HEK293 (cell line): ENCODE measurements around the gene BST1.

Experiments used
- BCL11A ChIP-seq: fragments of 450-650 bp; formaldehyde crosslinking; IDR thresholded peaks from 2 replicates; pipeline ENCODE4 v1.5.1; 2016; ENCODE audit warnings: low read depth, missing biosample characterization, missing genetic modification characterization
- GLIS2 ChIP-seq: fragments of 450-650 bp; formaldehyde crosslinking; IDR thresholded peaks from 2 replicates; pipeline ENCODE4 v1.5.1; 2016; ENCODE audit warnings: missing biosample characterization, missing genetic modification characterization
- HOXC10 ChIP-seq: sonication (generic); formaldehyde crosslinking; IDR thresholded peaks from 2 replicates; pipeline ENCODE4 v1.8.1; 2023; ENCODE audit warnings: mild to moderate bottlenecking, missing genetic modification reagents
- RBAK ChIP-seq: fragments of 450-650 bp; formaldehyde crosslinking; IDR thresholded peaks from 2 replicates; pipeline ENCODE4 v1.5.1; 2016; ENCODE audit warnings: missing biosample characterization, missing genetic modification characterization
- REST ChIP-seq: fragments of 450-650 bp; formaldehyde crosslinking; IDR thresholded peaks from 2 replicates; pipeline ENCODE4 v1.5.1; 2016; ENCODE audit warnings: missing biosample characterization, missing genetic modification characterization
- ZBTB17 ChIP-seq: fragments of 450-650 bp; formaldehyde crosslinking; IDR thresholded peaks from 2 replicates; pipeline ENCODE4 v1.5.1; 2016; ENCODE audit warnings: missing biosample characterization, missing genetic modification characterization
- ZEB2 ChIP-seq: fragments of 450-650 bp; formaldehyde crosslinking; IDR thresholded peaks from 2 replicates; pipeline ENCODE4 v1.5.1; 2016; ENCODE audit warnings: missing biosample characterization, missing genetic modification characterization
- ZIC2 ChIP-seq: fragments of 450-650 bp; formaldehyde crosslinking; IDR thresholded peaks from 2 replicates; pipeline ENCODE4 v1.5.1; 2016; ENCODE audit warnings: missing biosample characterization, missing genetic modification characterization
- ZNF148 ChIP-seq: fragments of 450-650 bp; formaldehyde crosslinking; IDR thresholded peaks from 2 replicates; pipeline ENCODE4 v1.5.0; 2017; ENCODE audit warnings: missing biosample characterization, missing genetic modification characterization, borderline replicate concordance
- ZNF155 ChIP-seq: fragments of 450-650 bp; formaldehyde crosslinking; IDR thresholded peaks from 2 replicates; pipeline ENCODE4 v1.5.1; 2016; ENCODE audit warnings: missing biosample characterization, missing genetic modification characterization
- ZNF274 ChIP-seq, 2 experiments: fragments of 200-500 bp in 1 of 2; fragments of 450-650 bp in 1 of 2; sonication (Bioruptor generic) in 1 of 2; formaldehyde crosslinking in 1 of 2; IDR thresholded peaks; 2 replicates each; pipeline versions ENCODE4 v1.5.1 to v1.6.1; 2014 to 2016; ENCODE audit warnings: borderline replicate concordance in 1 of 2, inconsistent platforms in 1 of 2, low read length in 1 of 2, missing biosample characterization in 1 of 2, missing genetic modification characterization in 1 of 2
- ZNF280C ChIP-seq: fragments of 450-650 bp; formaldehyde crosslinking; IDR thresholded peaks from 2 replicates; pipeline ENCODE4 v1.5.1; 2016; ENCODE audit warnings: missing biosample characterization, missing genetic modification characterization
- ZNF37A ChIP-seq: fragments of 450-650 bp; IDR thresholded peaks from 2 replicates; pipeline ENCODE4 v1.5.1; 2018; ENCODE audit warnings: missing biosample characterization, missing genetic modification characterization
- ZNF488 ChIP-seq: fragments of 450-650 bp; formaldehyde crosslinking; IDR thresholded peaks from 2 replicates; pipeline ENCODE4 v1.5.1; 2016; ENCODE audit warnings: missing biosample characterization, missing genetic modification characterization
- ZNF510 ChIP-seq: fragments of 450-650 bp; formaldehyde crosslinking; IDR thresholded peaks from 2 replicates; pipeline ENCODE4 v1.5.1; 2018; ENCODE audit warnings: mild to moderate bottlenecking, missing genetic modification characterization, missing biosample characterization; ENCODE audit not compliant: insufficient replicate concordance
- ZNF530 ChIP-seq: fragments of 450-650 bp; formaldehyde crosslinking; IDR thresholded peaks from 2 replicates; pipeline ENCODE4 v1.5.1; 2016; ENCODE audit warnings: low read depth, missing biosample characterization, missing genetic modification characterization
- ZNF561 ChIP-seq: fragments of 450-650 bp; IDR thresholded peaks from 2 replicates; pipeline ENCODE4 v1.5.1; 2018; ENCODE audit warnings: missing biosample characterization, missing genetic modification characterization, borderline replicate concordance
- ZNF596 ChIP-seq: fragments of 450-650 bp; IDR thresholded peaks from 2 replicates; pipeline ENCODE4 v1.5.0; 2018; ENCODE audit warnings: missing biosample characterization, mild to moderate bottlenecking, missing genetic modification characterization, moderate library complexity
- ZNF629 ChIP-seq: fragments of 450-650 bp; formaldehyde crosslinking; IDR thresholded peaks from 2 replicates; pipeline ENCODE4 v1.5.1; 2017; ENCODE audit warnings: missing biosample characterization, missing genetic modification characterization
- ZNF660 ChIP-seq: fragments of 450-650 bp; IDR thresholded peaks from 2 replicates; pipeline ENCODE4 v1.5.1; 2018; ENCODE audit warnings: missing biosample characterization, mild to moderate bottlenecking, missing genetic modification characterization
- ZNF664 ChIP-seq: fragments of 450-650 bp; formaldehyde crosslinking; IDR thresholded peaks from 2 replicates; pipeline ENCODE4 v1.5.1; 2016; ENCODE audit warnings: missing biosample characterization, missing genetic modification characterization
- ZNF76 ChIP-seq: fragments of 450-650 bp; formaldehyde crosslinking; IDR thresholded peaks from 2 replicates; pipeline ENCODE4; 2016; ENCODE audit warnings: low read depth, missing biosample characterization, missing genetic modification characterization, borderline replicate concordance
- ZNF777 ChIP-seq: fragments of 450-650 bp; formaldehyde crosslinking; IDR thresholded peaks from 2 replicates; pipeline ENCODE4 v1.5.1; 2017; ENCODE audit warnings: missing biosample characterization, missing genetic modification characterization, borderline replicate concordance
- TF ChIP-seq, protein P1 (sequence below): fragments of 450-650 bp; formaldehyde crosslinking; IDR thresholded peaks from 2 replicates; pipeline ENCODE4 v1.5.1; 2017; ENCODE audit warnings: missing biosample characterization, mild to moderate bottlenecking, missing genetic modification characterization, moderate library complexity
- TF ChIP-seq, protein P2 (sequence below): fragments of 450-650 bp; formaldehyde crosslinking; IDR thresholded peaks from 2 replicates; pipeline ENCODE4 v1.5.1; 2017; ENCODE audit warnings: missing biosample characterization, missing genetic modification characterization

Gene BST1

DNA sequence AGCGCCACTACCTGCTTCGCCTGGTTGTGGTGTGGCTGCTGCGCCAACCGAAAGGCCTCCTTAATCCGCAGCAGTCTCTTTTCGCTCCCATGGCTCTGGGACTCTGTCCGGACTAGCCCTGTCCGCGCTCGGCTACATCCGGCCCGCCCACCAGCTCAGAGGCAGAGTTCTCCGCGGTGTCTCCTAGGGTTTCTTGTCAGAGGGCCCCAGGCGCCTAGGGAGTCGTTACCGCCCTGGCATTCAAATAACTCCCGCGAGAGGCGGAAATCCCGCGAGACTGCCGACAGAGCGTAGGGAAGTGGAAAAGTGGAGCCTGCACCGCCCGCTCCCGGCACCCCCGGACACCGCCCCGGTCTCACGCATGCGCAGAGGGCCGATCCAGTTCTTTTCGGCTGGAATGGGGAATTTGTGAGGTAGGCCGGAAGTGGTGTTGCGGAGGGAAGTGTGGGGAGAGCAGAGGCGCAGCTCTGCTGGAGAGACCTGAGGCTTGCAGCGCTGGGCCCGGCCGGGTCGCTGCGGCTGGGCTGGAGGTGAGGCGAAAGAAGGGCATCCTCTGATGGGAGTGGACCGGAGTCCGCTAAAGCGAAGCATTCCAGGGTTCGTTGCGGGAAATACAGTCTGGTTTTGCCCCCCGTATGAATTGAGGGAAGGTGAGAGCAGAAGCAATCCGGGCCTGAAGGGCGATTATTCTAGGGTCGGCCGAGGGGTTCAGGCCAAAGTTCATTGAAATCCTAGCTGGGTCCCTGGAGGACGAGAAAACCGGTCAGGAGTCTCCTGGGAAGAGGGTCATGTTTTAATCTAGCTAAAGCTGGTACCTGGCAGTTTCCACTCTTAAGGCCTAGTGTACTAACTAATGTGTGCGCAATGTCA is 21.3 kb upstream of the BST1 start, which contains the start of gene FAM200B (continued):
- TF ChIP-seq ZNF530 (tag by site-specific recombination) (no peak), ZNF76 (tag by site-specific recombination) (peak; percentile 67; the same call in 1 of the 2 replicates), HOXC10 (CRISPR knock-in tag) (0 out of 2 replicates have a peak, but pooled peaks have one; percentile 63), ZNF37A (tag by site-specific recombination) (no peak), ZNF660 (tag by site-specific recombination) (peak; percentile 77), ZNF155 (tag by site-specific recombination) (no peak), BCL11A (no peak), ZEB2 (tag by site-specific recombination) (peak; percentile 85), ZNF629 (peak; percentile 44), ZNF148 (tag by site-specific recombination) (no peak), ZNF274 (IDR thresholded peaks at IDR 0.05; ENCODE audit: low read length) (no peak), ZNF274 (tag by site-specific recombination; IDR thresholded peaks at IDR 0.05; ENCODE audit: borderline replicate concordance) (no peak), RBAK (no peak), ZNF777 (no peak), ZBTB17 (tag by site-specific recombination) (peak; percentile 77), ZNF664 (tag by site-specific recombination) (no peak), REST (tag by site-specific recombination) (no peak; the same call in 1 of the 2 replicates), GLIS2 (peak; percentile 50; the same call in 1 of the 2 replicates), ZNF561 (tag by site-specific recombination) (peak; percentile 55; the same call in 1 of the 2 replicates), ZNF596 (no peak), ZNF280C (tag by site-specific recombination) (no peak), ZNF488 (tag by site-specific recombination) (no peak), ZIC2 (tag by site-specific recombination) (peak; percentile 47; the same call in 1 of the 2 replicates), ZNF510 (tag by site-specific recombination) (no peak)
- TF ChIP-seq, protein P1, sequence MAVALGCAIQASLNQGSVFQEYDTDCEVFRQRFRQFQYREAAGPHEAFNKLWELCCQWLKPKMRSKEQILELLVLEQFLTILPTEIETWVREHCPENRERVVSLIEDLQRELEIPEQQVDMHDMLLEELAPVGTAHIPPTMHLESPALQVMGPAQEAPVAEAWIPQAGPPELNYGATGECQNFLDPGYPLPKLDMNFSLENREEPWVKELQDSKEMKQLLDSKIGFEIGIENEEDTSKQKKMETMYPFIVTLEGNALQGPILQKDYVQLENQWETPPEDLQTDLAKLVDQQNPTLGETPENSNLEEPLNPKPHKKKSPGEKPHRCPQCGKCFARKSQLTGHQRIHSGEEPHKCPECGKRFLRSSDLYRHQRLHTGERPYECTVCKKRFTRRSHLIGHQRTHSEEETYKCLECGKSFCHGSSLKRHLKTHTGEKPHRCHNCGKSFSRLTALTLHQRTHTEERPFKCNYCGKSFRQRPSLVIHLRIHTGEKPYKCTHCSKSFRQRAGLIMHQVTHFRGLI (tag by site-specific recombination): no peak
- TF ChIP-seq, protein P2, sequence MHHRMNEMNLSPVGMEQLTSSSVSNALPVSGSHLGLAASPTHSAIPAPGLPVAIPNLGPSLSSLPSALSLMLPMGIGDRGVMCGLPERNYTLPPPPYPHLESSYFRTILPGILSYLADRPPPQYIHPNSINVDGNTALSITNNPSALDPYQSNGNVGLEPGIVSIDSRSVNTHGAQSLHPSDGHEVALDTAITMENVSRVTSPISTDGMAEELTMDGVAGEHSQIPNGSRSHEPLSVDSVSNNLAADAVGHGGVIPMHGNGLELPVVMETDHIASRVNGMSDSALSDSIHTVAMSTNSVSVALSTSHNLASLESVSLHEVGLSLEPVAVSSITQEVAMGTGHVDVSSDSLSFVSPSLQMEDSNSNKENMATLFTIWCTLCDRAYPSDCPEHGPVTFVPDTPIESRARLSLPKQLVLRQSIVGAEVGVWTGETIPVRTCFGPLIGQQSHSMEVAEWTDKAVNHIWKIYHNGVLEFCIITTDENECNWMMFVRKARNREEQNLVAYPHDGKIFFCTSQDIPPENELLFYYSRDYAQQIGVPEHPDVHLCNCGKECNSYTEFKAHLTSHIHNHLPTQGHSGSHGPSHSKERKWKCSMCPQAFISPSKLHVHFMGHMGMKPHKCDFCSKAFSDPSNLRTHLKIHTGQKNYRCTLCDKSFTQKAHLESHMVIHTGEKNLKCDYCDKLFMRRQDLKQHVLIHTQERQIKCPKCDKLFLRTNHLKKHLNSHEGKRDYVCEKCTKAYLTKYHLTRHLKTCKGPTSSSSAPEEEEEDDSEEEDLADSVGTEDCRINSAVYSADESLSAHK (tag by site-specific recombination): no peak
